ENCODE measurements around the gene MAP4K4. TPM values are rescaled to one million over a fixed set of nuclear protein-coding genes. Genes with fewer than 3 reads are reported as not detected.

The MAP4K4 gene
- total and polyA plus RNA-seq, 2 of the 4 experiments (the other 2 are of a cell fraction) = 89.4 to 124 TPM

- Histone ChIP-seq H3K79me1 (ENCODE audit: low read depth in 1 of 2, low read length in 2 of 2) (peaks cover 43 to 83% of the 10 kb centered on the region in 2 experiments), H3K4me3 (ENCODE audit: insufficient read depth, low read depth, low read length) (no peak overlapping the region), H3K23ac (ENCODE audit: low read depth, low read length) (peak overlapping the region; percentile 53; the same call in 1 of the 2 replicates), H4K20me1 (ENCODE audit: insufficient read depth, low read length) (peaks cover 83% of the 10 kb centered on the region), H4K91ac (ENCODE audit: insufficient read depth, low read depth, low read length) (no peak overlapping the region), H2AK5ac (ENCODE audit: low read depth, low read length) (no peak overlapping the region), H2AK9ac (replicated peaks; ENCODE audit: low read depth, low read length, poor library complexity) (no peak overlapping the region), H3K36me3 (ENCODE audit: control insufficient read depth, insufficient read depth, low read length) (no peaks in the 10 kb centered on the region; the same call in 1 of the 2 replicates), H4K8ac (ENCODE audit: low read depth in 2 of 2, low read length in 2 of 2) (no peak overlapping the region), H3K9me1 (ENCODE audit: insufficient read depth, low read length) (peaks cover 41% of the 10 kb centered on the region), H3K4me2 (ENCODE audit: low read depth, low read length) (peak overlapping the region; percentile 28), H3K18ac (ENCODE audit: low read depth, low read length) (no peak overlapping the region), H3K9me3 (ENCODE audit: control insufficient read depth, insufficient read depth, low read length) (no peaks in the 10 kb centered on the region), H3K4me1 (ENCODE audit: control insufficient read depth, insufficient read depth, low read length) (peaks cover 24% of the 10 kb centered on the region), H3K9ac (ENCODE audit: low read depth, low read length) (no peak overlapping the region), H3K4ac (ENCODE audit: low read depth, low read length) (no peak overlapping the region), H3K27ac (ENCODE audit: insufficient read depth, low read length) (no peak overlapping the region), H2BK5ac (ENCODE audit: low read depth, low read length, poor library complexity, severe bottlenecking) (peak overlapping the region; percentile 52), H2BK15ac (ENCODE audit: low read depth, low read length) (no peak overlapping the region), H2BK20ac (ENCODE audit: low read depth, low read length) (no peak overlapping the region), H2AFZ (replicated peaks; ENCODE audit: low read length, poor library complexity) (no peak overlapping the region), H4K5ac (ENCODE audit: low read depth, low read length) (no peak overlapping the region), H3K27me3 (ENCODE audit: control insufficient read depth, insufficient read depth, low read length) (no peaks in the 10 kb centered on the region), H2BK120ac (ENCODE audit: low read depth, low read length) (no peak overlapping the region), H3K56ac (ENCODE audit: extremely low read depth, insufficient read depth, low read length) (no peak overlapping the region), H3K14ac (replicated peaks; ENCODE audit: low read depth, low read length) (no peak overlapping the region)
- WGBS, 2 experiments (ENCODE audit: extremely low coverage in 2 of 2, insufficient read length in 1 of 2) = no CpG with 5 or more reads among the region's 1 CpG
- BruUV-seq (replicated peaks) = no TSS peak
- intact Hi-C loops (cut with micrococcal nuclease) = no loop called here
- DNase-seq (peak; percentile 61), ATAC-seq (ENCODE audit: low read depth) (peak; percentile 9; the same call in 1 of the 2 replicates)
- POLR2A ChIA-PET (ENCODE audit: unreplicated experiment) = no interaction called here
- CTCF ChIA-PET = no interaction called here
- dilution Hi-C loops (cut with HindIII; ENCODE audit: low sequenced_read_pairs, unreplicated experiment) = no loop called here
- no peak for TF ChIP-seq CTCF (conservative IDR thresholded peaks at IDR 0.05; ENCODE audit: low read depth, low read length)
- TF ChIP-seq MAZ (IDR thresholded peaks at IDR 0.05; ENCODE audit: borderline replicate concordance, low read depth, low read length) = no peak
- no peak for TF ChIP-seq POLR2A (IDR thresholded peaks at IDR 0.05; ENCODE audit: low read depth, low read length)
- TF ChIP-seq ELK1 (IDR thresholded peaks at IDR 0.05; ENCODE audit: borderline replicate concordance, low read depth, low read length) = no peak
- TF ChIP-seq MAFK (IDR thresholded peaks at IDR 0.05; ENCODE audit: low read depth, low read length) = no peak
- TF ChIP-seq FOS (IDR thresholded peaks at IDR 0.05; ENCODE audit: low read depth, low read length) = peak; percentile 12; the same call in 1 of the 2 replicates
- peak; percentile 86 for TF ChIP-seq CEBPB (IDR thresholded peaks at IDR 0.05; ENCODE audit: low read depth, low read length)
- in situ Hi-C loops (cut with MboI; ENCODE audit: low sequenced_read_pairs) = no loop called here
These were observed 105.6 kb downstream of the MAP4K4 start for GRCh38 chr2:101803128-101803527.
